ENCODE data around the gene MICAL2.

GRCh38 chr11:12239396-12239795, 129.0 kb downstream of the MICAL2 start:
- TF ChIP-seq CTCF (IDR thresholded peaks at IDR 0.05), result no peak
- TF ChIP-seq EZH2 (IDR thresholded peaks at IDR 0.05; ENCODE audit: borderline replicate concordance, insufficient read depth, low read depth, low read length, poor library complexity, severe bottlenecking), result no peak

Measured in B cell (primary cell).